ENCODE results near the gene ADGRG3. TPM values are rescaled to one million over a fixed set of nuclear protein-coding genes. Genes with fewer than 3 reads are reported as not detected.

Gene ADGRG3
- total and polyA plus RNA-seq, 9 of the 15 experiments (the other 6 are each of a cell fraction or from before 2014, with no cell fraction given), result 0.09 to 0.52 (median 0.14) TPM; not detected in 3

DNA sequence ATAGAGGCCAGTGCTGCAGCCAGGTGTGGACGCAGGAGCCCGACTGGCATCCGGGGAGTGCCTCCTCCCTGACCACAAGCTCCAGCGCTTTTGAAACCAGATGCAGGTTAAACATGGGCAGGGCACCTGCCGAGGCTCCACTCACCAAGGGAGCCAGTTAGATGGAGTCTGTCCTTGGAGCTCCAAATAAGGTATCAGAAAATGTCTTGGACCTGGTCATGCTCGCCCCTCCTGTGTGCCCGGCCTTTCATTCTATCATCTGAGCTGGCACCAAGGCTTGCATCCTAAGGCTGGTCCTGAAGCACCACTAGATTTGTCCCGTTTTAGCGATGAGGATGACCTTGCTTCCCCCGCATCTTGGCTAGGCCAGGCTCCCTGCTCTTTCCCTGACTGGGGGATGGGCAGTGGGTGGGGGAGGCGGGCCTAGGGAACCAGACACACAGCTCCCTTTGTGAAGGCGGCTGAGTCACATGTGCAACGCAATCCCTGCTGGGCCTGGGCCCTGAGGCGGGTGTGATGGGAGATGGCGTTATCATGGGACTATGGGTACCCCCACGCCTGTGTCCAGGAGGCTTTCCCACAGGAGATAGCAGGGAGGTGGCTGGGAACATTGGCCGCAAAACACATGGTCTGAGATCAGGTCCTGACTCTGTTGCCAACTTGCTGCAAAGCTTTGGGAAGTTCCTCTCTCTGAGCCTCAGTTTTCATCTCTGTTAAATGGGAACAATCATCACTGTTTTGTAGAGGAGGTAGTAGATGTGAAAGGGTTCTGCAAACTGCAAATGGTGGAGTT is 44.7 kb upstream of the ADGRG3 start (continued):
- no peak for TF ChIP-seq CBFB (CRISPR knock-in tag; IDR thresholded peaks at IDR 0.05)
- no peak for TF ChIP-seq SIN3B (IDR thresholded peaks at IDR 0.05; ENCODE audit: low read depth)
- TF ChIP-seq PHF21A (IDR thresholded peaks at IDR 0.05; ENCODE audit: borderline replicate concordance, low read depth), result 0 out of 2 replicates have a peak, but pooled peaks have one; percentile 9
- TF ChIP-seq TGIF2 (CRISPR knock-in tag; IDR thresholded peaks at IDR 0.05), result no peak
- no peak for TF ChIP-seq NFATC3 (IDR thresholded peaks at IDR 0.05)
- no peak for TF ChIP-seq POLR2B (IDR thresholded peaks at IDR 0.05; ENCODE audit: low read depth, partially characterized antibody)
- TF ChIP-seq MAFG (tag; conservative IDR thresholded peaks at IDR 0.05), result no peak
- no peak for TF ChIP-seq GABPA (tag; conservative IDR thresholded peaks at IDR 0.05; ENCODE audit: low read depth)
- no peak for TF ChIP-seq PKNOX1 (IDR thresholded peaks at IDR 0.05)
- peak; percentile 19 for TF ChIP-seq CCNT2 (IDR thresholded peaks at IDR 0.05; ENCODE audit: borderline replicate concordance, extremely low read depth, insufficient read length, low read depth, low read length)
